Activated gamma-delta T cell treated with Interleukin-2 at 50 U/mL for 16 hours (primary cell): ENCODE results near the gene SURF1.
A peak's percentile ranks its signal among the peaks of the same experiment; 100 is the strongest.
"Not testable (repeated sequence)": the region's sequence is repeated elsewhere in the genome, so short reads cannot be mapped to it uniquely, and the experiment has no call there.

Source experiments
- DNase-seq: peaks from one replicate; pipeline ENCODE4 v3.0.0-alpha.2; 2020

SURF1 gene

DNA sequence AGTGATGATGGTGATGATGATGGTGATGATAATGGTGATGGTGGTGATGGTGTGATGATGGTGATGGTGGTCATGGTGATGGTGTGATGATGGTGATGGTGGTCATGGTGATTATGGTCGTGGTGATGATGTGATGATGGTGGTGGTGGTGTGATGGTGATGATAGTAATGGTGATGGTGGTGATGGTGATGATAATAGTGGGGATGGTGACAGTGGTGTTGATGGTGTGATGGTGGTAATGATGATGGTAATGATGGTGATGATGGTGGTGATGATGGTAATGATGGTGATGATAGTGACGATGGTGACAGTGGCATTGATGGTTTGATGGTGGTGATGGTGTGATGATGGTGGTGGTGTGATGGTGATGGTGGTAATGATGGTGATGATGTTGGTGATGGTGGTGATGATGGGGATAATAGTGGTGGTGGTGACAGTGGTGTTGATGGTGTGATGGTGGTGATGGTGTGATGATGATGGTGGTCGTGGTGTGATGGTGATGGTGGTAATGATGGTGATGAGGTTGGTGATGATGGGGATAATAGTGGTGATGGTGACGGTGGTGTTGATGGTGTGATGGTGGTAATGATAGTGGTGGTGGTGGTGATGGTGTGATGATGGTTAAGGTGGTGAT is 26.3 kb upstream of the SURF1 start:
- no peak for DNase-seq

DNA sequence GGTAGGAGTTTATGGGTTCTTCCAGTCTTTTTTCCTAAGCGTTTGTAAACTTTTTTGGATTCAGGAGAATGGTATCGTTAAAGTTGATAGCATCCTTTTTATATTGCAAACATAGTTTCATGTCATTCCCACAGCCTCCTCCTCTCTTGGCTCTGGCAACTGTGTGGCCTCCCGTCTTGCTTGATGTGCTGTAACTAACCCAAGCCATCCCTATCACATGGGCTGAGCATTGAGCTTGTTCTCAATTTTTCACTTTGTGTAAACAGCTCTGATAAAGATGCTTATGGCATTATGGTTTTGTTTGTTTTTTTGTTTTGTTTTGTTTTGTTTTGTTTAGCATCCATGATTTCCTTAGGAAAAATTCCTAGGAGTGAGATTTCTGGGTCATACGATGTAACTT is 24.4 kb upstream of the SURF1 start:
- no peak for DNase-seq

DNA sequence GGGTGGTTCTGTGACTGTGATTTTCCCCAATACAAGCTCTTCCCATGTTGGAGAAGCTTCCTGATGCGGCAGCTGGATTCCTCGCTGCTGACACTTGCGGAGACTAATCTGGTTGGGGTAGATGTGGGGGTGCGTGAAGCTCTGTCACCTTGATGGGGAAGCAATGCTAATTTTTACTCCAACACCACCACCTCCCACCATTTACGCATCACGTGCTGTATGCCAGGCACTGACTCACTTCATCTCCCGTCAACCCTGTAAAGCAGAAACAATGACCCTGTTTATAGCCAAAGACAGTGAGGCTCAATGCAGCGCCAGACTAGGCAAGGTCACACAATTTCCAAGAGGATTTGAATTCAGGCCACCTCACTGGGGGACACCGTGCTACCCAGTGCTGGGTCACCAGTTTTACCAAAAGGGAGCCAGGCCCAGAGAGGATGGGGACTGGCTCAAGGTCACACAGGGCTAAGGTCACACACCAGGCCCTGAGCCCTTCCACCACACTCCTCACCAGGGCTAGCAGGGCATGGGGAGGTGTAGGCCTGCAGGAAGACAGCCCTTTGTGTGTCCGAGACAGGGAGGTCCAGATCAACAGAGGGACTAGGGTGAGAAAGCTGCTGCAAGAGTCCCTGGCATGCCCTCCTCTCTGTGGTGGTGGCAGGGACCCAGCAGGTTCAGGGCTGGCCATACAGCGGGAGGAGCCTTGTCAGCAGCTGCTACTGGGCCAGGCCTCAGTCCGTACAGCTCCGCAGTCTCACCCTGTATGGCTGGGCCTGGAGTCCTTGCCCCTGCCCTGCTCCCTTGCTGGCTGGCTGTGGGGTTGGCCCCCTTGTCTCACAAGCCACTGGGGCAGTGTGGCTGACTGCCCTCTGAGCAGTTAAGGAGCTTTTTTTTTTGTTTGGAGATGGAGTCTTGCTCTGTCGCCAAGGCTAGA is 23.1 kb upstream of the SURF1 start:
- DNase-seq, result no peak

DNA sequence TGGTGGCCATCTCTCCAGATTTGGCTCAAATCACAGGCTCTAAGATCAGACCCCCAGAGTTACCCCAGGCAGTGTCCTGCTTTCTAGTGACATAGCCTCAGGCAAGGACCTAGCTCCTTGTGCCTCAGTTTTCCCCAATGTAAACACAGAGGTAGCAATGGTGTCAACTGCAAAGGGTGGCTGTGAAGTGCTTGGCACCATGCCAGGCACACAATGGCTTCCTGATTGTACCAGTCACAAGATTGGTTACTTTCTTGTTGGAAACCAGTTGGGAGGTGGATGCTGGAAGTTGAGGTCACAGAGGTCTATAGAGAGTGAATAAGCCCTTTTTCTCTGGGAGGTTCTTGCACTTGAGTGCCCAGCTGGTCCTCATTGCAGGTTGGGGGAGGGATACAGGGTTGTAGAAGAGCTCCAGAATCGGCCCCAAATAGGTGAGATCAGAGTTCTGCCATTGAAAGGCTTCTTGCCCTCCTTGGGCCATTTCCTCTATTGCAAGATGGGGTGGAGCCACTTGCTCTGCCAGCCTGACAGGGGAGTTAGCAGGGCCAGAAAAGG is 22.2 kb upstream of the SURF1 start:
- no peak for DNase-seq

DNA sequence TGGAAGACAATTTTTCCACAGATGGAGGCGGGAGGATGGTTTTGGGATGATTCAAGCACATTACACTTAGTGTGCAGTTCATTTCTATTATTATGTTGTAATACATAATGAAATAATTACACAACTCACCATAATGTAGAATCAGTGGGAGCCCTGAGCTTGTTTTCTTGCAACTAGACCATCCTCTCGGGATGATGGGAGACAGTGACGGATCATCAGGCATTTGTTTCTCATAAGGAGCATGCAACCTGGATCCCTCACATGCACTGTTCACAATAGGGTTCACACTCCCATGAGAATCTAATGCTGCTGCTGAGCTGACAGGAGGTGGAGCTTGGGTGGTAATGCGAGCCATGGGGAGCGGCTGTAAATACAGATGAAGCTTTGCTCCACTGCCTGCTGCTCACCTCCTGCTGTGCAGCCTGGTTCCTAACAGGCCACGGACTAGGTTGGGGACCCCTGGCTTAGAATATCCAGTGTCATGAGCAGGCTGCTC is 21.5 kb upstream of the SURF1 start:
- no peak for DNase-seq

DNA sequence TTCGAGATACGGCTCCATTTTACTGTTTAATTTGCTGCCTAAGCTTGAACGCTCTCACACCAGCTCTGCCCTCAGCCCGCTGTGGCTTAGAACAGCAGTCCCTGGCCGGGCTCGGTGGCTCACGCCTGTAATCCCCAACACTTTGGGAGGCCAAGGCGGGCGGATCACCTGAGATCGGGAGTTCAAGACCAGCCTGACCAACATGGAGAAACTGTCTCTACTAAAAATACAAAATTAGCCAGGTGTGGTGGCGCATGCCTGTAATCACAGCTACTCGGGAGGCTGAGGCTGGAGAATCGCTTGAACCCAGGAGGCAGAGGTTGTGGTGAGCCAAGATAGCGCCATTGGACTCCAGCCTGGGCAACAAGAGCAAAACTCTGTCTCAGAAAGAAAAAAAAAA is 21.0 kb upstream of the SURF1 start:
- DNase-seq, result not testable (repeated sequence)

DNA sequence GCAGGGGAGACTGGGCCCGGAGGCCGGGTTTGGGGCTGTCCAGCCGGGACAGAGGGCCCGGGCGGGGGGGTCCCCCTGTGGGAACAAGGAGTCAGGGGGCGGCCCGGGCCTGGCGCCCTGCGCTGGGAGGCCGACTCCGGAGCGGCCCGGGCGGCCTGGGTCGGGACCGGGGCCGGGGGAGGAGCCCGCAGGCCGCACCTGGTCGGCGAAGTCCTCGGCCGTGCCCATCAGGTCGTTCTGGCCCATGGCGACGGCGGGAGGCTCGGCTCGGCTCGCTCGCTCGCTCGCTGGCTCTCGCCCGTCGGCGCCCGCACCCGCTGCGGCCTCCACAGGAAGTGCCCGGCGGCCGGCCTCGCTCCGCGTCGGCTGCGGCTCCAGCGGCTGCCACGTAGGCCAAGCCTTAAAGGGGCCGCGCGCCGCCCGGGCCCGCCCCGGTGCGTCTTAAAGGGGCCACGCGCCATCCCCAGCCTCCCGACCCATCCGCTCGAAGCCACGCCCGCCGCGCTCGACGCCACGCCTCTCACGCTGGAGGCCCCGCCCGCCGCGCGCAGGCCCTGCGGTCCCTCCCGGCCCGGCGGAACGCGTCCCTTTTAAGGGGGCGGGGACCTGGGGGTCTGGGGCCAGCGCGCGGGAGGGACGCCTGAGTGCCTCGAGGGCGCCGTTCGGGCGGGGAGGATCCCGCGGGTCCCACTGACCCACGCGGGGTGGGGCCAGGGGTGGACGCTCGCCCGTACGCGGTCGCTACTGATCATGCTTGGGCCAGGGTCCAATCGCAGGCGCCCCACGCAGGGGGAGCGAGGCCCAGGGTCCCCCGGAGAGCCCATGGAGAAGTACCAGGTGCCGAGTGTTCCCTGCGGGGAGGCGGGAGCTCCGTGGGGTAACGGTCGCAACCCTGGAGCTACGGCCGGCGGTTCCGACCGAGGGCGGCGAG is 19.7 kb upstream of the SURF1 start, which contains the start of the genes STKLD1 and SURF4:
TSS of gene STKLD1 (plus strand) at position 643 of the 931 bp plus-strand sequence. CDS start at position 751, 108 bp downstream.
TSS of gene SURF4 (minus strand) at position 337 of the 931 bp plus-strand sequence. CDS start at position 246, 91 bp downstream.
- DNase-seq, result peak; percentile 93

DNA sequence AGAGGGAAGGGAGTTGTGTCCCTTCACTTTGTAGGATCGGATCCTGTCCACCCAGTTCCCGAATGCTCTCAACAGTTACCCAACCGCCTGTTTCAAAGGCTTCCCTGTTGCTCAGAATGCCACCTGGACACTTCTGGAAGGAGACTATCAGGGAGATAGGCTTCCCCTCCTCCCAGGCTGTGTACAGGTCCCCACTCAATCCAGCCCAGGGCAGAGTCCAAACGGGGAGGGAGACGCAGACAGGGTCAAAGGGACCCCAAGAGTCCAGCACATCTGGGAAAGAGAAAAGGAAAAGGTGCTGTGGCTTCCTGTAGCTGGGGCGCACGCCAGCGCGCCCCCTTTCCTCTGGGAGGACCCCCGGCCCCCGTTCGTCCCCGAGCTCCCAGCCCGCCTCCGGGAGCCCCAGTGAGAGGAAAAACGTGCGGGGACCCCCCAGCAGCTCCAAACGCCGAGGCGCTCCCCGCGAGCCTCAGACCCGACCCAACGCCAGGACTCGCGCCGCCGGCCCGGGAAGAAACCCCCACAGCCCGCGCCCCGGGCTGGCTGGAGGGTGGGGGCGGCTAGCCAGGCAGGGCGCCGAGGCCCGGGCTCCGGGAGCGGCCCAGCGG is 18.9 kb upstream of the SURF1 start:
- no peak for DNase-seq

DNA sequence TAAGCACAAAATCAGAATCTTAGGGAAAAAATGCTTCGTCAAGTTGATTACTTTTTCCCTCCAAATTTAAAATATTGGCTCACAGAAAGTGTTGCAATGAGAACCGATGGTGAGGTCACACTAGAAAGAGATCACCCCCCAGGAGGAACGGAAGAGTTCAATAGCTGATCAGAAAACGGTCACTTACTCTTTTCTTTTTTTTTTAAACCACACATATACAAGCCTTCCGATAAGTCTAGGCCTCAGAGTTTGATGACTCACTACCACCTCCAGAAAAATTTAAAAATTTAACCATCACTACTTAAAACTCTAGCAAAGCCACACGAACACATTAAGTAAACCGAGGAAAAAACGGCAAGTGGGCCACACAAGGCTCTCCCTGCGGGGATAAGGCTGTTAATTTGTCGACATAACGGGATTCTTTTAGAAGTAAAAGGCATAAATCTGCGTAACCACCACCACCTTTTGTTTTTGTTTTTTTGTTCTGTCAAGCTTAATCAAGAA is 18.4 kb upstream of the SURF1 start:
- DNase-seq, result no peak

DNA sequence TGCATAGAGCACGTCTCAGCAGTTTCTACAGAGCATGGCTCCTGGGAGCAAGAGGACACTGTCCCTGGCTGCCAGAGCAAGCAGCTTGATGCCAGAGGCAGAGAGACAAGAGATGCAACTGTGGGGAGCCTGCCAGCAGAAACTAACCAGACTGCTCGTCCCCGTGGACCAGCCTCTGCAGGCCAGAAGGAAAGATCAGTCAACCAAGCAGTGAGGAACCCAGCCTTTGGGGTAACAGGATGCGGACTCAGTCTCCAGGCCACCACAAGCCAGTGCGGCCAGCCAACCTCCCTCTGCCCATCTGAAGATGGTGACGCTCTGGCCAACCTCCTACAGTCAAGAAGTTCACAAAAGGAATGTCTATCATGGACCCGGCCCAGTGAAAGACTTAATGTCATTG is 15.9 kb upstream of the SURF1 start:
- no peak for DNase-seq

DNA sequence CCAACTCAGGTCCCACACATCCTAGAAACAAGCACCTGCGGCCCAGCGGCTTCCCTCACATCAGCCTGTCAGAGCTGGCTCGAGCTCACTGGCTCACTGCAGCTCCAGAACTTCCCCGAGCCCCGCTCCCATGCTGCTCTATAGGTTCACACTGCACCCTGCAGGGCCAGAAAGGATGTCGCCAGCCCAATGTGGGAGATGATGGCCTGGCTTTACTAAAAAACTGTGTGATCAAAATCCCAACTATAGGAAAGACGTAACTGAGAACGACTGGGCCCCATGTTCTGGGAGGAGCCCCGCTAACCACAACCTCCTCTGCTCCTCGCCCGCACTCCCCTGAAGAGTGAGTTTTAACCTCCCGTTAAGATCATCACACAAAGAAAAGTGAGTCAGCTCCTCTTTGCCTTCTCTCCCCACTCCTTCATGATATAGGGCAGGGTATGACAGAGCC is 15.0 kb upstream of the SURF1 start:
- DNase-seq, result peak; percentile 57

DNA sequence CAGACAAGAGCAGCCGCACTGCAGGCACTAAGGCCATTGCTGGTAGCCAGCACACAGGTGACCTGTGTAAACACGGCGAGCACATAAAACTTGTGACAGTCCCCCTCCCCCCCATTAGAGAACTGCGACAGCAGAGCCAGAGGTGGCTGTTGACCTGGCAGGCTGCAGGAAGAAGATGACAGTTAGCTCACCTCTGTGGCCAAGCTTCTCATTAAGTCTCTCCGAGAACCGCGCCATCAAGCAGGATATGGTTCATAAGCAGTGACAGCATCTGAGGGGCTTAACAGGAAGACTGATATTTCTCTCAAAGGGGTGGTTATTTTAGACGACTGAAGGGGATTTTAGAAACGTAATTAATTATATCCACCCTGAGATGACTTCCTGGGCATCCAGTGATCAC is 14.4 kb upstream of the SURF1 start:
- peak; percentile 55 for DNase-seq

DNA sequence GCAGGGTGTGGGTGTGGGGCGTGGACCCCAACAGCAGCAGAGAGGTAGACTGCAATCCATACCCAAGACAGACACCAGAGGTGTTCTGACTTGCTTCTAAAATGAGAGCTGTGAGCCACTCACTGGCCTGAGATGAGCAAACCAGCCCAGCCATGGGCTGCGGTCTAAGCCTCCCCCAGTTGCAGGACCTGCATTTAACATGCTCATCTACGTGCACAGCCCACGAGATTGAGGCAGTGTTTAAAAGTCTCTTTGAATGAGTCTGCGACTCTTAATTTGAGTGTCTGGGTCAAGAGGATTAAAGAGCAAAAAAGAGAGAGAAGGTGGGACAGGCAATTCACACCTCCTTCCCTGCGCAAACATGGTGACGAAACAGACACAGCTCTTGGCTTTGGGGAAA is 13.6 kb upstream of the SURF1 start:
- DNase-seq, result no peak

DNA sequence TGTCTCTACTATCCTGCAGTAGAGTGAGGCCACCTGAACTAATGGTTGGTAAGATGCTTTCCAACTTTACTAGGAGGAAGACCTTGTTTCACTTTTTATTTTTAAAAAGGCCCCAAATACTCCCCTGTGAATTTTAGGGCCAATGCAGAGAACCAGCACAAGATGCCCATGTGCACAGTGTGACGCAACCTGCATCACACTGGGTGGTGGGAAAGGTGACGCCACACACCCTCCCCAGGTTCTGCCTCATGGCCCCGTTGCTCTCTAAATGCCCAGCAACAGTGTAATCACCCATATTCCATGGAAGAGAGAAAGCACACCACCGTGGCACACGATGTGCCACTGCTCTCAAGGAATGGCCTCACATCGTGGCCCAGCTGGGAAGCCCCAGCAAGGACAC is 13.1 kb upstream of the SURF1 start:
- DNase-seq, result no peak

DNA sequence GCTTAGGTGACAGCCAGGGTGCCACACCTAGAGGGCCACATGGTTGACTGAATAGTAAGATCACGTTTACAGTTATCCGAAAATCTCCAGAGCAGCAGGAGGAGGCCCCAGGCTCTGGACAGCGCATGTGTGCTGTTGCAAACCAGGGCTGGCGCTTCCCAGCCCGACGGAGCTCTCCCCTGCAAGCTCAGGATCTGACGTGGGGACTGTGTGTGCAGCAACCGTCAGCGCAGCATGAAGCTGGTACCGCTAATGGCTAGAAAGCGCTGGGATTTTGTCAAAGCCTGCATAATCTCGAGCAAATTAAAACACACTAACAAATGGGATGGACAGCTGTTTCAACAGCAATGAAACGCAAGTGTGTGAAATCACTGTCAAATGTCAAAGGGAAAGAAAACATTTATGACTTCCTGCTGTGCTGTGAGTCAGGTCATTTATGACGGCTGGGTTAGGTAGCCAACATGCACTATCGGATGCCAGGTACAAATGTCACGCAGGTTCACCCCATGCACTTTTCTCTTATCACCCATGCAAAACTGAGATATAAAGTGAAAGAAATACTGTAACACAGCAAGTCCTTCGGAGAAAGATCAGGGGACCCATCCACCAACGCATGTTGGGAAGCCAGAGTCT is 12.1 kb upstream of the SURF1 start:
- DNase-seq, result no peak

DNA sequence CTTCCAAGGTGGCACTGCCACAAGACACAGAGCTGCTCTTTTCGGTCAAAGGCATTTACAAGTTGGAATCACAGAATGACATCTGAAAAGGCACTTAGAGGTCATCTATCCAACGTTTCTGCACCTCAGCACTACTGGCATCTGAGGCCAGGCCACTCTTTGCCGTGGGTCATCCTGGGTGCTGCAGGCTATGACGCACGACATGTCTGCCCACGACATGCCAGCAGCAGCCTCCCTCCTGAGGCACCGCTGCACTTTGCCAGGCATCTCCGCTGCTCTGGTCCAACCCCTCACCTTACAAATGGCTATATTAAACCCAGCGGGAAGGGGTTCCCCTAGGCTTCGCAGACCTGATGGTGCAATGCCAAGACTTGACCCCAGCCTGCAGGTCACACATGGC is 11.5 kb upstream of the SURF1 start:
- no peak for DNase-seq

DNA sequence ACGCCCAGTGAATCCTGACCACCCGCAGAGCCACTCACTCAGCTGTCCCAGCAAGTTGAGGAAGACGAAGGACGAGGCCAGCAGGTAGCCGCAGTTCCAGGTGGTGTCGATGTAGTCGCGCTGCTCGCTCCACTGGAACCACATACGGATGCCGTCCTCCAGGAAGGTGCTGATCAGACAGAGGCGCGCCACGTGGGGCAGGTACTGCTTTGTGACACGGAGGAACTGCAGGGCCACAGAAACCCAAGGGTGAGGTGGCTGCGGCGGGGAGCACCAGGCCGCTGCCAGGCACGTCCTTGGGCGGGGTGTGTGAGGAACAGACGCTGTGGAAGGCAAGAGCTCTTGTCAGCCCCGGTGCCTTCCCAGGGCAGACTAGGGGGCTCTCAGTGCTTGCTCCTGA is 10.9 kb upstream of the SURF1 start:
- no peak for DNase-seq

DNA sequence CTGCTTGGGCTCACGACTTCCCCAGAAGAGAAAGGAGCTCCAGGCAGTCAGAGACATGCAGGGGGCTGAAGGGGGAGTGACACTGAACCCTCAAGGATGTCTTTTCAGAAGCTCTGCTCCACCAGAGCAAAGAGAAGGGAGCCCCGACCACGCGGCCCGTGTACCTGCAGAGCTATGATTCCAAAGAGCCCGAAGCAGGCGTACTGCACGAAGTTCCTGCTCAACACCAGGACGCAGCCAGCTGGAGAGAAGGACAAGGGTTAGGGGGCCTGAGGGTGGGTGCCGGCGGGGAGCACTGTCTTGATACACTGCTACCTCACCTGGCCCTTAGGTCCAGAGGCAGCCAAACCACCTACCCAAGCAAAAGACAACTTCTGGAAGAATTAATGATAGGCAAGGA is 10.1 kb upstream of the SURF1 start:
- DNase-seq, result no peak

DNA sequence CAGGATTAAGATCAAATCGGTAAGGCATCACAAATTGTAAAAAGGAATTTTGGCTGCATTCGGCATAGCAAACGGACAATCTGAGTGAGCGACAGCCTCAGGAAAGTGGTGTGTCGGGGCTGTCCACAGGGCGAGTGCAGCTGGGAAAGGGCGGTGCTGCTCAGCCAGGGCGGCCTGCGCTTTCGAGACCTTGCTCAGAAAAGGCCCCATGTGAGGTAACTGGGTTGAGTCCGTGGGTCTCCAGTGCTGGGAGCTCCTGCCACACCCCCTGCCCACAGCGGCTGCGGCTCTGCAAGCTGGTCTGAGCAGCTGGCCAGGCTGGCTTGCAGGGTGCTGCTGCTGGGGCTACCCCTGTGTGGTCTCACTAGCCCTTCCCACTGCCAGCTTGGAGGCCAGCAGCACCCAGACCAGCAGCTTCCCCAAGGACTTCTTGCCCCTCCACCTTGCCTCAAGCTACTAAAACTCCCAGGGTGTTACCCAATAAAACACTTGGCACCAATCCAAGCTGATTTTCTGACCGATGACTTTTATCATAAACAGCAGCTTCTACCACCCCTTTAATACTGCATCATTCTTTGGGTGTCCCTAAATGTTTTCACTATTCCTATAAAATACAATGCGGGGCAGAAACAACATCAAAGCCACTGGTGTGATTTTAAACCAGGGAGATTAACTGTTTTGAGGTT is 6.2 kb upstream of the SURF1 start:
- DNase-seq, result no peak

DNA sequence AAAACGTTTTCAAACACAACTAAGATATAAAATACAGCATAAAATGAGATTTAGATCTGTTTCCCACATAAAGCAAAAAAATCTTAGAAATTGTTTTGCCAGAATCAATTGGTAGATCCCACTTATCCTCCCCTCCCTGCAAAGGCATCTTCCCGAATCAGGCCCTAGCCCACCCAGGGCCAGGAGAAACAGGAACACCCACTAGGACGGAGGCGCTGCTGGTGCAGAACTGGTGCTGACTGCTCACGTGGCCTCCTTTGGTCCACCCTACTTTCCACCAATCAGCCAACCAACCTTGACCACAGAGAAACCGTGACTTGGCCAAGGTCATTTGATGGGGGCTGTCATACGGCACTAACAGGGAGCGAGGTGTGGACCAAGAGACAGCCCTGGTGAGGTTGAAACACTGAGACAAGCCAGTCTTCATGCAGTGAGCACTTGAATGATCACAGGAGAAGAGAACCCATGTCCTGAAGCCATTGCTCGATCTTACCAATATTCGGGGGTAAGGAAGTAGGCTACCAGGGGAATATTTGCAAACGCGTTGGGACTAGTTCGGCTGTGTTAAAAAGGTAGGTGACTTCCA is 5.3 kb upstream of the SURF1 start:
- no peak for DNase-seq
